Panc1 (cell line): ENCODE results near the gene PARD3. TPM values are rescaled to one million over a fixed set of nuclear protein-coding genes. Genes with fewer than 3 reads are reported as not detected.

Source experiments
- ATAC-seq: fragments of 200-7000 bp; cut with Tn5 transposase; 2 replicates; pipeline ENCODE4 v1.9.1; 2020; ENCODE audit warnings: mild to moderate bottlenecking, moderate library complexity
- BruUV-seq: library from RNA; stranded (reverse); fragments of 400-500 nt; replicated peaks from 2 replicates; lab custom pipeline; 2021; lab: Mats Ljungman, UMichigan
- CTCF ChIA-PET: fragments of 300-600 bp; sonication (Branson Sonifier 250); formaldehyde crosslinking; loops from one replicate; lab custom pipeline; 2022; ENCODE audit warnings: antibody characterized with exemption; lab: Charles Lee
- POLR2A ChIA-PET: fragments of 300-600 bp; sonication (Branson Sonifier 250); formaldehyde crosslinking; loops from one replicate; lab custom pipeline; 2022; ENCODE audit warnings: antibody characterized with exemption; lab: Charles Lee
- DNase-seq: peaks from one replicate; pipeline ENCODE4 v3.0.0-alpha.2; 2010; ENCODE audit warnings: low read depth, low spot score
- H3K27ac ChIP-seq: 2 replicates; pipeline ENCODE4 v1.5.1; 2011; ENCODE audit warnings: mild to moderate bottlenecking, low read length, inconsistent platforms
- H3K27me3 ChIP-seq: fragments of 200-500 bp; sonication (Bioruptor generic); 2 replicates; pipeline ENCODE4 v1.6.0; 2014; ENCODE audit warnings: low read length, inconsistent platforms; ENCODE audit not compliant: control insufficient read depth, insufficient read depth
- H3K36me3 ChIP-seq: fragments of 200-500 bp; sonication (Bioruptor generic); 2 replicates; pipeline ENCODE4 v1.5.1; 2014; ENCODE audit warnings: inconsistent platforms, mild to moderate bottlenecking, low read length, moderate library complexity; ENCODE audit not compliant: control insufficient read depth, insufficient read depth
- H3K4me1 ChIP-seq: 2 replicates; pipeline ENCODE4 v1.5.1; 2011; ENCODE audit warnings: inconsistent platforms, mild to moderate bottlenecking, low read length, moderate library complexity; ENCODE audit not compliant: control insufficient read depth, insufficient read depth
- H3K4me3 ChIP-seq, 2 experiments: 2 replicates each; pipeline ENCODE4 v1.5.1; 2011 to 2012; ENCODE audit warnings: low read depth in 2 of 2, low read length in 2 of 2, mild to moderate bottlenecking in 2 of 2, inconsistent platforms in 1 of 2, moderate library complexity in 1 of 2
- H3K9me3 ChIP-seq: fragments of 200-500 bp; sonication (Bioruptor generic); 2 replicates; pipeline ENCODE4 v1.5.1; 2014; ENCODE audit warnings: low read depth, mild to moderate bottlenecking, inconsistent platforms, low read length, moderate library complexity; ENCODE audit not compliant: control insufficient read depth, insufficient read depth
- POLR2AphosphoS5 ChIP-seq: IDR thresholded peaks from 2 replicates; pipeline ENCODE4 v1.6.1; 2012; ENCODE audit warnings: mild to moderate bottlenecking, low read depth, low read length, moderate library complexity
- SIN3A ChIP-seq: IDR thresholded peaks from 2 replicates; pipeline ENCODE4 v1.6.1; 2012; ENCODE audit warnings: low read depth, mild to moderate bottlenecking, low read length, moderate library complexity, borderline replicate concordance; ENCODE audit not compliant: insufficient read depth
- TCF7L2 ChIP-seq: IDR thresholded peaks from 2 replicates; pipeline ENCODE4 v1.6.1; 2011; ENCODE audit warnings: mild to moderate bottlenecking, low read depth, low read length, inconsistent platforms
- in situ Hi-C: cut with HindIII; loops from 2 replicates; pipeline ENCODE4 v1.10.0; 2016; ENCODE audit warnings: low sequenced_read_pairs, low pct_unique_long_range_greater_than_20kb
- intact Hi-C: fragments of 100-400 bp; cut with micrococcal nuclease; formaldehyde crosslinking; loops from one replicate; pipeline ENCODE4 v1.10.0; 2022; ENCODE audit not compliant: unreplicated experiment
- total RNA-seq: library from RNA; stranded (reverse); gene quantifications from one replicate; pipeline ENCODE4 v1.2.1, GENCODE V29; 2021; ENCODE audit not compliant: unreplicated experiment
- TF ChIP-seq, protein P1 (sequence below), 2 experiments: IDR thresholded peaks; 2 replicates each; pipeline ENCODE4 v1.6.1; 2011 to 2012; ENCODE audit warnings: low read depth in 2 of 2, control low read depth in 1 of 2, low read length in 1 of 2, mild to moderate bottlenecking in 1 of 2, moderate library complexity in 1 of 2; ENCODE audit not compliant: insufficient read depth in 1 of 2
- TF ChIP-seq, protein P2 (sequence below): fragments of 450-650 bp; IDR thresholded peaks from 2 replicates; pipeline ENCODE4 v1.5.1; 2017; ENCODE audit warnings: mild to moderate bottlenecking

PARD3 gene
- total RNA-seq, 1 experiment from 2014 or later: 29.8 TPM

GRCh38 chr10:34314457-34314856, 500.6 kb downstream of the PARD3 start:
- in situ Hi-C loops (no loop called here), intact Hi-C loops (no loop called here)
- ATAC-seq: no peak
- H3K4me1 ChIP-seq: no peaks in the 10 kb centered on the region
- no peak for DNase-seq
- TF ChIP-seq SIN3A (no peak), POLR2AphosphoS5 (no peak), TCF7L2 (no peak)
- TF ChIP-seq, protein P1, sequence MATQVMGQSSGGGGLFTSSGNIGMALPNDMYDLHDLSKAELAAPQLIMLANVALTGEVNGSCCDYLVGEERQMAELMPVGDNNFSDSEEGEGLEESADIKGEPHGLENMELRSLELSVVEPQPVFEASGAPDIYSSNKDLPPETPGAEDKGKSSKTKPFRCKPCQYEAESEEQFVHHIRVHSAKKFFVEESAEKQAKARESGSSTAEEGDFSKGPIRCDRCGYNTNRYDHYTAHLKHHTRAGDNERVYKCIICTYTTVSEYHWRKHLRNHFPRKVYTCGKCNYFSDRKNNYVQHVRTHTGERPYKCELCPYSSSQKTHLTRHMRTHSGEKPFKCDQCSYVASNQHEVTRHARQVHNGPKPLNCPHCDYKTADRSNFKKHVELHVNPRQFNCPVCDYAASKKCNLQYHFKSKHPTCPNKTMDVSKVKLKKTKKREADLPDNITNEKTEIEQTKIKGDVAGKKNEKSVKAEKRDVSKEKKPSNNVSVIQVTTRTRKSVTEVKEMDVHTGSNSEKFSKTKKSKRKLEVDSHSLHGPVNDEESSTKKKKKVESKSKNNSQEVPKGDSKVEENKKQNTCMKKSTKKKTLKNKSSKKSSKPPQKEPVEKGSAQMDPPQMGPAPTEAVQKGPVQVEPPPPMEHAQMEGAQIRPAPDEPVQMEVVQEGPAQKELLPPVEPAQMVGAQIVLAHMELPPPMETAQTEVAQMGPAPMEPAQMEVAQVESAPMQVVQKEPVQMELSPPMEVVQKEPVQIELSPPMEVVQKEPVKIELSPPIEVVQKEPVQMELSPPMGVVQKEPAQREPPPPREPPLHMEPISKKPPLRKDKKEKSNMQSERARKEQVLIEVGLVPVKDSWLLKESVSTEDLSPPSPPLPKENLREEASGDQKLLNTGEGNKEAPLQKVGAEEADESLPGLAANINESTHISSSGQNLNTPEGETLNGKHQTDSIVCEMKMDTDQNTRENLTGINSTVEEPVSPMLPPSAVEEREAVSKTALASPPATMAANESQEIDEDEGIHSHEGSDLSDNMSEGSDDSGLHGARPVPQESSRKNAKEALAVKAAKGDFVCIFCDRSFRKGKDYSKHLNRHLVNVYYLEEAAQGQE (IDR thresholded peaks at IDR 0.05; ENCODE audit: insufficient read depth in 1 of 2, low read depth in 2 of 2, low read length in 1 of 2): no peak
- TF ChIP-seq, protein P2, sequence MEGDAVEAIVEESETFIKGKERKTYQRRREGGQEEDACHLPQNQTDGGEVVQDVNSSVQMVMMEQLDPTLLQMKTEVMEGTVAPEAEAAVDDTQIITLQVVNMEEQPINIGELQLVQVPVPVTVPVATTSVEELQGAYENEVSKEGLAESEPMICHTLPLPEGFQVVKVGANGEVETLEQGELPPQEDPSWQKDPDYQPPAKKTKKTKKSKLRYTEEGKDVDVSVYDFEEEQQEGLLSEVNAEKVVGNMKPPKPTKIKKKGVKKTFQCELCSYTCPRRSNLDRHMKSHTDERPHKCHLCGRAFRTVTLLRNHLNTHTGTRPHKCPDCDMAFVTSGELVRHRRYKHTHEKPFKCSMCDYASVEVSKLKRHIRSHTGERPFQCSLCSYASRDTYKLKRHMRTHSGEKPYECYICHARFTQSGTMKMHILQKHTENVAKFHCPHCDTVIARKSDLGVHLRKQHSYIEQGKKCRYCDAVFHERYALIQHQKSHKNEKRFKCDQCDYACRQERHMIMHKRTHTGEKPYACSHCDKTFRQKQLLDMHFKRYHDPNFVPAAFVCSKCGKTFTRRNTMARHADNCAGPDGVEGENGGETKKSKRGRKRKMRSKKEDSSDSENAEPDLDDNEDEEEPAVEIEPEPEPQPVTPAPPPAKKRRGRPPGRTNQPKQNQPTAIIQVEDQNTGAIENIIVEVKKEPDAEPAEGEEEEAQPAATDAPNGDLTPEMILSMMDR: no peak
- no peak overlapping the region for H3K4me3 ChIP-seq
- no peaks in the 10 kb centered on the region for H3K9me3 ChIP-seq
- no peaks in the 10 kb centered on the region for H3K36me3 ChIP-seq
- ChIA-PET CTCF (no interaction called here), POLR2A (no interaction called here)
- no TSS peak for BruUV-seq
- H3K27me3 ChIP-seq: no peaks in the 10 kb centered on the region
- no peak overlapping the region for H3K27ac ChIP-seq

DNA sequence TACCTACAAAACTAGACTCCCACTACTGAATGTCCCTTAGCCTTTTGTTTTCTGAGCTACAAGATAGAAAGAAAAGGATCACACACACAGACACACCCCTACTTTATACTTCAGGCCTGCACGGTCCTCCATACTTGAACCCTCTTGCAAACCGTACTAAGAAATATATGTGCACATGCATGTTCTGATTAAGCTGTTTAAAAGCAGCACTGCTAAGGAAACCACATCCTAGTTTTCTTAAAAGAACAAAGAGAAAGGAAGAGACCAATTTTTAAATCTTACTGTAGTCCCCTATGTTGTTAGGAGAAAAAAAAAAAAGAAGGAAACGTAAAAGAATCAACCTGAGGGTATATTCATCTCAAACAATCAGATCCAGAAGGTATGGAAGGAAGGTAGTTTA, 501.2 kb downstream of the PARD3 start:
- POLR2A ChIA-PET: no interaction called here
- BruUV-seq: no TSS peak

More for the DNA sequence above, 501.2 kb downstream of the PARD3 start:
- TF ChIP-seq, protein P2: no peak
- TF ChIP-seq TCF7L2 (no peak), POLR2AphosphoS5 (no peak), SIN3A (no peak)
- TF ChIP-seq, protein P1 (IDR thresholded peaks at IDR 0.05; ENCODE audit: insufficient read depth in 1 of 2, low read depth in 2 of 2, low read length in 1 of 2): no peak
- no peaks in the 10 kb centered on the region for H3K36me3 ChIP-seq
- intact Hi-C loops: no loop called here
- H3K27ac ChIP-seq: no peak overlapping the region
- CTCF ChIA-PET: no interaction called here
- ATAC-seq (no peak), DNase-seq (no peak)
- in situ Hi-C loops: no loop called here
- H3K27me3 ChIP-seq: no peaks in the 10 kb centered on the region
- no peaks in the 10 kb centered on the region for H3K4me1 ChIP-seq
- H3K9me3 ChIP-seq: no peaks in the 10 kb centered on the region
- no peak overlapping the region for H3K4me3 ChIP-seq
